ENCODE results near the gene ZYG11A.

GRCh38 chr1:52929019-52929418 lies 86.5 kb downstream of the ZYG11A start:
- TF ChIP-seq CTCF (IDR thresholded peaks at IDR 0.05) = no peak
- TF ChIP-seq POLR2A (IDR thresholded peaks at IDR 0.05) = no peak

Data from heart left ventricle (tissue), 13 donors.